Epidermal melanocyte (primary cell): ENCODE results near the gene AGBL5.
A peak's percentile ranks its signal among the peaks of the same experiment; 100 is the strongest.
"Not testable (repeated sequence)": the region's sequence is repeated elsewhere in the genome, so short reads cannot be mapped to it uniquely, and the experiment has no call there.

ENCODE experiments used
- DNase-seq: peaks from one replicate; pipeline ENCODE4 v3.0.0; 2011; ENCODE audit warnings: low spot score; ENCODE audit not compliant: insufficient read length

AGBL5 gene

GRCh38 chr2:27091746-27092695, 40.6 kb downstream of the AGBL5 start:
- no peak for DNase-seq

- DNase-seq, result no peak
These were observed 41.4 kb downstream of the AGBL5 start for GRCh38 chr2:27092696-27093429.

- DNase-seq, result no peak
These were observed 42.2 kb downstream of the AGBL5 start for GRCh38 chr2:27093430-27094352.

- no peak for DNase-seq
These were observed 43.0 kb downstream of the AGBL5 start for GRCh38 chr2:27094353-27094984.

- DNase-seq, result no peak
These were observed 43.9 kb downstream of the AGBL5 start for GRCh38 chr2:27095427-27095744.

GRCh38 chr2:27095745-27096651, 44.5 kb downstream of the AGBL5 start:
- peak; percentile 84 for DNase-seq

GRCh38 chr2:27096748-27097297, 45.4 kb downstream of the AGBL5 start:
- no peak for DNase-seq

- no peak for DNase-seq
These were observed 45.9 kb downstream of the AGBL5 start for GRCh38 chr2:27097341-27097740.

- DNase-seq, result no peak
These were observed 48.0 kb downstream of the AGBL5 start for GRCh38 chr2:27099334-27099955.

- no peak for DNase-seq
These were observed 48.6 kb downstream of the AGBL5 start for GRCh38 chr2:27100036-27100435.

GRCh38 chr2:27102329-27102728, 50.9 kb downstream of the AGBL5 start:
- no peak for DNase-seq

GRCh38 chr2:27105981-27106380, 54.5 kb downstream of the AGBL5 start:
- no peak for DNase-seq

- DNase-seq, result no peak
These were observed 56.8 kb downstream of the AGBL5 start for GRCh38 chr2:27108221-27108620.

GRCh38 chr2:27109083-27109482, 57.6 kb downstream of the AGBL5 start:
- DNase-seq, result no peak

GRCh38 chr2:27110603-27111352, 59.3 kb downstream of the AGBL5 start:
- DNase-seq, result not testable (repeated sequence)

GRCh38 chr2:27111392-27112078, 60.1 kb downstream of the AGBL5 start:
- DNase-seq, result not testable (repeated sequence)

GRCh38 chr2:27115519-27115918, 64.1 kb downstream of the AGBL5 start:
- no peak for DNase-seq

- no peak for DNase-seq
These were observed 66.6 kb downstream of the AGBL5 start for GRCh38 chr2:27117995-27118524.
